Lower leg skin (tissue), 3 donors: ENCODE results near the gene USP48.

Source experiments
- CTCF ChIP-seq, 3 donors: fragments of 450-650 bp; IDR thresholded peaks; one replicate each; pipeline ENCODE4 v1.5.1; 2016; ENCODE audit warnings: antibody characterized with exemption in 3 of 3, mild to moderate bottlenecking in 3 of 3, moderate library complexity in 2 of 3
- POLR2A ChIP-seq, 2 donors: fragments of 450-650 bp; IDR thresholded peaks; one replicate each; pipeline ENCODE4 v1.6.1; 2016 to 2017; ENCODE audit warnings: antibody characterized with exemption in 2 of 2, mild to moderate bottlenecking in 1 of 2, moderate library complexity in 1 of 2

GRCh38 chr1:21659924-21660326, 123.0 kb downstream of the USP48 start:
- TF ChIP-seq POLR2A (IDR thresholded peaks at IDR 0.05) (no peak), CTCF (IDR thresholded peaks at IDR 0.05) (no peak)
